OCI-LY7 (cell line): ENCODE results near the gene VIP. TPM values are rescaled to one million over a fixed set of nuclear protein-coding genes. Genes with fewer than 3 reads are reported as not detected.

ENCODE experiments used
- BruUV-seq: library from RNA; stranded (reverse); fragments of 400-500 nt; replicated peaks from 2 replicates; lab custom pipeline; 2021; lab: Mats Ljungman, UMichigan
- CTCF ChIA-PET: fragments of 300-600 bp; sonication (Branson Sonifier 250); formaldehyde crosslinking; loops from one replicate; lab custom pipeline; 2022; ENCODE audit warnings: antibody characterized with exemption; ENCODE audit not compliant: unreplicated experiment; lab: Charles Lee
- POLR2A ChIA-PET: fragments of 300-600 bp; sonication (Branson Sonifier 250); formaldehyde crosslinking; loops from one replicate; lab custom pipeline; 2022; ENCODE audit warnings: antibody characterized with exemption; lab: Charles Lee
- DNase-seq: peaks from one replicate; pipeline ENCODE4 v3.0.0-alpha.2; 2015; ENCODE audit warnings: low spot score
- H2AFZ ChIP-seq: fragments of 200-600 bp; sonication (generic), shearing (Covaris generic); 2 replicates; pipeline ENCODE4 v1.6.1; 2014; ENCODE audit warnings: mild to moderate bottlenecking, antibody characterized with exemption, low read length, moderate library complexity
- H3K27ac ChIP-seq: fragments of 200-600 bp; sonication (generic); 2 replicates; pipeline ENCODE4 v1.5.1; 2014; ENCODE audit warnings: mixed run types, low read depth, mild to moderate bottlenecking, moderate library complexity, low read length, inconsistent platforms; ENCODE audit not compliant: poor library complexity, severe bottlenecking
- H3K36me3 ChIP-seq: fragments of 200-600 bp; sonication (generic); 2 replicates; pipeline ENCODE4 v1.6.1; 2014; ENCODE audit warnings: mild to moderate bottlenecking, antibody characterized with exemption, low read length, moderate library complexity, mixed read lengths; ENCODE audit not compliant: insufficient read depth
- H3K4me1 ChIP-seq: fragments of 200-600 bp; sonication (generic); 2 replicates; pipeline ENCODE4 v1.5.1; 2014; ENCODE audit warnings: mild to moderate bottlenecking, low read length; ENCODE audit not compliant: insufficient read depth, poor library complexity, severe bottlenecking
- H3K4me2 ChIP-seq: fragments of 200-600 bp; sonication (generic); 2 replicates; pipeline ENCODE4 v1.6.1; 2014; ENCODE audit warnings: mild to moderate bottlenecking, low read length
- H3K4me3 ChIP-seq: fragments of 200-600 bp; sonication (generic); 2 replicates; pipeline ENCODE4 v1.5.1; 2014; ENCODE audit warnings: mild to moderate bottlenecking, low read depth, low read length; ENCODE audit not compliant: poor library complexity, severe bottlenecking
- H3K79me2 ChIP-seq: fragments of 200-600 bp; sonication (generic); 2 replicates; pipeline ENCODE4 v1.6.1; 2016; ENCODE audit warnings: low read depth, mild to moderate bottlenecking, low read length, moderate library complexity, mixed read lengths; ENCODE audit not compliant: insufficient read depth
- H3K9me2 ChIP-seq: fragments of 200-600 bp; sonication (generic); 2 replicates; pipeline ENCODE4 v1.6.1; 2016; ENCODE audit warnings: mild to moderate bottlenecking, low read length, mixed read lengths; ENCODE audit not compliant: insufficient read depth
- H3K9me3 ChIP-seq: fragments of 200-600 bp; sonication (generic); 2 replicates; pipeline ENCODE4 v1.6.1; 2014; ENCODE audit warnings: mild to moderate bottlenecking, mixed run types, low read length, mixed read lengths
- H4K20me1 ChIP-seq: fragments of 200-600 bp; sonication (generic); 2 replicates; pipeline ENCODE4 v1.6.1; 2014; ENCODE audit warnings: mild to moderate bottlenecking, antibody characterized with exemption, low read length, moderate library complexity, mixed read lengths; ENCODE audit not compliant: insufficient read depth
- EZH2phosphoT487 ChIP-seq: fragments of 200-600 bp; sonication (generic); IDR thresholded peaks from 2 replicates; pipeline ENCODE4 v1.6.1; 2018; ENCODE audit warnings: low read depth, borderline replicate concordance, mild to moderate bottlenecking, mixed run types, antibody characterized with exemption, low read length, moderate library complexity, mixed read lengths
- intact Hi-C: fragments of 100-400 bp; cut with micrococcal nuclease; formaldehyde crosslinking; loops from one replicate; pipeline ENCODE4 v1.10.0; 2022; ENCODE audit not compliant: unreplicated experiment
- total RNA-seq, 2 experiments: library from RNA; depleted of rRNA in 1 of 2; stranded (reverse); fragments of >200 nt in 1 of 2; shearing (Covaris generic) in 1 of 2; gene quantifications; 2 replicates each; pipeline ENCODE4 v1.2.3, GENCODE V29; 2014 to 2022
- TF ChIP-seq, protein P1 (sequence below): fragments of 200-600 bp; sonication (generic); conservative IDR thresholded peaks from 2 replicates; pipeline ENCODE4 v1.5.1; 2014; ENCODE audit warnings: mild to moderate bottlenecking, antibody characterized with exemption, low read length, moderate library complexity, mixed read lengths

The VIP gene
- total RNA-seq, 2 experiments from 2014 or later: not detected

DNA sequence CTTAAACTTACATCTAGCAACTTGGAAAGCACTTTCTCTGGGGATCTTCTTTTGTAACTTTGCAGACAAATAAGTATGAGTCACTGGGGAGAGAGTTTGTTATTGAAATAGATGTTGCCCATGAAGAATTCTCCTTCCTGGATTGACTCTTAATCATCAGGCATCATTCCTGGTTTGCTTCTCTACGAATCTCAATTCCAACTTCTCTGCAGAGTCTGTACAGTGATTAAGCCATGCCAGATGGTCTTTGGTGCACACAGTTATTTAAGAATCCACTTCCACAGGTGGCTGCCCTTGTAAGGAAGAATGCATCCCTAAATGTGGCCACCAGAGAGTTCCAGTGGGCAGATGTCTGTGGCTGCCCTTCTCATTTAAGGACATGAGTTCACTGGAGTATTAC, 27.2 kb upstream of the VIP start:
- Histone ChIP-seq H3K36me3 (no peaks in the 10 kb centered on the region), H3K4me1 (peaks cover 12% of the 10 kb centered on the region), H3K4me3 (no peak overlapping the region), H3K79me2 (no peaks in the 10 kb centered on the region), H4K20me1 (no peaks in the 10 kb centered on the region), H3K27ac (no peak overlapping the region), H3K9me2 (no peaks in the 10 kb centered on the region), H3K4me2 (no peak overlapping the region), H2AFZ (no peak overlapping the region), H3K9me3 (no peaks in the 10 kb centered on the region)
- POLR2A ChIA-PET: interaction anchor here (0.7 to 1.6 kb wide), 2 partner anchors 8 to 18 kb away, joined by 3 to 4 read pairs; no protein-coding TSS in a partner anchor
- no peak for DNase-seq
- CTCF ChIA-PET: no interaction called here
- intact Hi-C loops: no loop called here
- TF ChIP-seq EZH2phosphoT487: no peak
- TF ChIP-seq, protein P1, sequence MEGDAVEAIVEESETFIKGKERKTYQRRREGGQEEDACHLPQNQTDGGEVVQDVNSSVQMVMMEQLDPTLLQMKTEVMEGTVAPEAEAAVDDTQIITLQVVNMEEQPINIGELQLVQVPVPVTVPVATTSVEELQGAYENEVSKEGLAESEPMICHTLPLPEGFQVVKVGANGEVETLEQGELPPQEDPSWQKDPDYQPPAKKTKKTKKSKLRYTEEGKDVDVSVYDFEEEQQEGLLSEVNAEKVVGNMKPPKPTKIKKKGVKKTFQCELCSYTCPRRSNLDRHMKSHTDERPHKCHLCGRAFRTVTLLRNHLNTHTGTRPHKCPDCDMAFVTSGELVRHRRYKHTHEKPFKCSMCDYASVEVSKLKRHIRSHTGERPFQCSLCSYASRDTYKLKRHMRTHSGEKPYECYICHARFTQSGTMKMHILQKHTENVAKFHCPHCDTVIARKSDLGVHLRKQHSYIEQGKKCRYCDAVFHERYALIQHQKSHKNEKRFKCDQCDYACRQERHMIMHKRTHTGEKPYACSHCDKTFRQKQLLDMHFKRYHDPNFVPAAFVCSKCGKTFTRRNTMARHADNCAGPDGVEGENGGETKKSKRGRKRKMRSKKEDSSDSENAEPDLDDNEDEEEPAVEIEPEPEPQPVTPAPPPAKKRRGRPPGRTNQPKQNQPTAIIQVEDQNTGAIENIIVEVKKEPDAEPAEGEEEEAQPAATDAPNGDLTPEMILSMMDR: no peak
- no TSS peak for BruUV-seq

DNA sequence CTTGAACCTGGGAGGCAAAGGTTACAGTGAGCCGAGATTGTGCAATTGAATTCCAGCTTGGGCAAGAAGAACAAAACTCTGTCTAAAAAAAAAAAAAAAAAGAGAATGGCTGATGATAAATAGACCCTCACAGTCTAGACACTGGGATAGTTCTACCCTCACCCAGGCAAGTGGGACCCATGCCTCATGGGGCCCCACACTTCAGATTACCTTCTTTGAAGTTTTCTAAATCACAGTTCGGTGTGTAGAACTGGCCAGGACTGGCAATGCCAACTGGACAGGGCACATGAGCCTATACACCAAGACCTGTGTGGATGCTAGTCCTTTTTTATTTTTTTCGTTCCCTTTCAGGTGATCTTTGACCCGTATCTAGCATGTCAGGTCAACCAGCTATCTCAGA, 24.3 kb upstream of the VIP start:
- ChIA-PET CTCF (no interaction called here), POLR2A (no interaction called here)
- no peak overlapping the region for H3K4me2 ChIP-seq
- no TSS peak for BruUV-seq
- intact Hi-C loops: no loop called here
- peaks cover 3% of the 10 kb centered on the region for H3K4me1 ChIP-seq
- H3K36me3 ChIP-seq: no peaks in the 10 kb centered on the region
- no peak overlapping the region for H3K4me3 ChIP-seq
- H4K20me1 ChIP-seq: no peaks in the 10 kb centered on the region
- DNase-seq: no peak
- no peaks in the 10 kb centered on the region for H3K9me3 ChIP-seq
- H3K27ac ChIP-seq: no peak overlapping the region
- TF ChIP-seq, protein P1: no peak
- no peak for TF ChIP-seq EZH2phosphoT487
- no peaks in the 10 kb centered on the region for H3K79me2 ChIP-seq
- H3K9me2 ChIP-seq: no peaks in the 10 kb centered on the region
- no peak overlapping the region for H2AFZ ChIP-seq

DNA sequence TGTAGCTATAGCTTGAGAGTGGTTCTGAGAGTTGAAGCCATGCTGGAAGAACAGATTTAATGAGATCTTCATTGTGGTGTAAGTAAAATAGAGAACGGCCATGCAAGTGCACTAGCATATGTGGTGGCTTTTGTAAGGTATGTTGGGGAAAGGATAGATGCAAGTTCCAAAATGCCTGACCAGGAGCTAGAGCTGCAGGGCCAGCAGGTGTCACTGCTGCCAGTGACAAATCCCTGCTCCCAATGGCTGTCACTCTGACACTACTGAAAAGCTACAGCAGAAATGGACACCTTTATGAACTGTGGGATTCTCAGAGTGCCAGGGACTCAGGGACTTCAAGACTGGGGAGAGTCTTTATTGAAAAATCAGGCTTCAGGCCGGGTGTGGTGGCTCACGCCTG, 23.1 kb upstream of the VIP start:
- POLR2A ChIA-PET: interaction anchor here (0.5 to 1.2 kb wide), 2 partner anchors 11 to 23 kb away, joined by 3 read pairs; no protein-coding TSS in a partner anchor
- H3K9me3 ChIP-seq: no peaks in the 10 kb centered on the region
- H3K9me2 ChIP-seq: no peaks in the 10 kb centered on the region
- no peak for DNase-seq
- H2AFZ ChIP-seq: no peak overlapping the region
- BruUV-seq: no TSS peak
- H3K36me3 ChIP-seq: no peaks in the 10 kb centered on the region
- no peaks in the 10 kb centered on the region for H3K79me2 ChIP-seq
- H4K20me1 ChIP-seq: no peaks in the 10 kb centered on the region
- no peak for TF ChIP-seq EZH2phosphoT487
- TF ChIP-seq, protein P1: no peak
- H3K4me2 ChIP-seq: no peak overlapping the region
- no peaks in the 10 kb centered on the region for H3K4me1 ChIP-seq
- H3K27ac ChIP-seq: no peak overlapping the region
- CTCF ChIA-PET: no interaction called here
- no peak overlapping the region for H3K4me3 ChIP-seq
- intact Hi-C loops: no loop called here
